ENCODE measurements around the gene DHRSX. TPM values are rescaled to one million over a fixed set of nuclear protein-coding genes. Genes with fewer than 3 reads are reported as not detected.
"Not testable (repeated sequence)": the region's sequence is repeated elsewhere in the genome, so short reads cannot be mapped to it uniquely, and the experiment has no call there.

DHRSX gene
- total and polyA plus RNA-seq, 2 of the 8 experiments (the other 6 are each of a cell fraction or from before 2014, with no cell fraction given), result 35.1 to 43.4 TPM

- TF ChIP-seq CTCF (IDR thresholded peaks at IDR 0.05; ENCODE audit: control extremely low read depth in 1 of 3, insufficient read depth in 1 of 3, low read depth in 1 of 3, low read length in 3 of 3), result no peak
These were observed 6.4 kb upstream of the DHRSX start (continued) for GRCh38 chrX:2507196-2507595.

- H3K9ac ChIP-seq (replicated peaks in 1 of 4; ENCODE audit: extremely low read depth in 1 of 4, low read depth in 3 of 4, low read length in 3 of 4); H4K20me1 ChIP-seq (replicated peaks in 1 of 2; ENCODE audit: control insufficient read depth in 1 of 2, insufficient read depth in 2 of 2, low read length in 2 of 2); H2AK5ac ChIP-seq (ENCODE audit: low read depth, low read length); H3K79me1 ChIP-seq (ENCODE audit: low read depth, low read length); H3K79me2 ChIP-seq (ENCODE audit: control insufficient read depth in 1 of 2, insufficient read depth in 2 of 2, low read length in 2 of 2); H4K8ac ChIP-seq (ENCODE audit: extremely low read depth, insufficient read depth, low read length); H4K5ac ChIP-seq (ENCODE audit: insufficient read length, low read depth, low read length); H2BK20ac ChIP-seq (ENCODE audit: low read length); H4K91ac ChIP-seq (replicated peaks; ENCODE audit: insufficient read length, low read length); H3K4me3 ChIP-seq (ENCODE audit: extremely low read depth in 1 of 4, insufficient read depth in 2 of 4, low read depth in 3 of 4, low read length in 4 of 4); H3K4me1 ChIP-seq (replicated peaks in 1 of 4; ENCODE audit: control insufficient read depth in 3 of 4, insufficient read depth in 4 of 4, low read length in 3 of 4); H3K27ac ChIP-seq (ENCODE audit: low read depth, low read length); H2AFZ ChIP-seq (ENCODE audit: low read length); H2BK12ac ChIP-seq (ENCODE audit: low read depth, low read length); H3K9me3 ChIP-seq (ENCODE audit: insufficient read depth in 2 of 2, low read depth in 1 of 2, low read length in 1 of 2); H3K23ac ChIP-seq (ENCODE audit: insufficient read length); FAIRE-seq; H2BK15ac ChIP-seq (ENCODE audit: low read length); H3K18ac ChIP-seq (ENCODE audit: extremely low read depth, low read length); CTCF ChIA-PET (ENCODE audit: partially characterized antibody); H3K14ac ChIP-seq (ENCODE audit: insufficient read length); DNase-seq (ENCODE audit: low read depth in 1 of 2, low spot score in 2 of 2); H3K23me2 ChIP-seq (ENCODE audit: low read depth, low read length); H3K27me3 ChIP-seq (replicated peaks in 1 of 4; ENCODE audit: control insufficient read depth in 3 of 4, extremely low read depth in 1 of 4, insufficient read depth in 3 of 4, low read length in 3 of 4); H2BK5ac ChIP-seq (ENCODE audit: low read depth, low read length); H2BK120ac ChIP-seq (replicated peaks; ENCODE audit: low read depth, low read length); H3K4me2 ChIP-seq (ENCODE audit: insufficient read depth in 1 of 2, low read depth in 2 of 2, low read length in 2 of 2); POLR2A ChIA-PET (ENCODE audit: partially characterized antibody); H3K36me3 ChIP-seq (ENCODE audit: control insufficient read depth in 2 of 4, insufficient read depth in 4 of 4, low read length in 3 of 4); H3K56ac ChIP-seq (replicated peaks; ENCODE audit: insufficient read length, low read depth, low read length); H3K4ac ChIP-seq (replicated peaks; ENCODE audit: insufficient read length, low read depth, low read length): not testable (repeated sequence)
- 96% methylated on average over 8 of the region's 8 CpGs; no CpG with 5 or more reads in 1 of the 2 experiments for WGBS, 2 experiments (ENCODE audit: extremely low coverage in 1 of 2, insufficient coverage in 1 of 2, insufficient read length in 1 of 2, insufficient replicate concordance in 2 of 2, low coverage in 1 of 2, low lambda C conversion rate in 2 of 2, missing lambda C conversion rate in 1 of 2)
These were observed 4.6 kb upstream of the DHRSX start for GRCh38 chrX:2505341-2505740.
